H1 (cell line): ENCODE results near the gene PHKG2. TPM values are rescaled to one million over a fixed set of nuclear protein-coding genes. Genes with fewer than 3 reads are reported as not detected.

Experiments
- ASH2L ChIP-seq: fragments of 200-600, 300-600 bp; sonication (generic); IDR thresholded peaks from one replicate; pipeline ENCODE4 v1.7.1; 2017; ENCODE audit warnings: low read length
- SP1 ChIP-seq: IDR thresholded peaks from 2 replicates; pipeline ENCODE4 v1.6.1; 2011; ENCODE audit warnings: low read depth, low read length
- polyA plus RNA-seq, 7 experiments: library from polyadenylated mRNA; depleted of rRNA in 3 of 7; stranded (reverse) in 5 of 7; unstranded in 2 of 7; fragments of >200 nt in 5 of 7; fragments of 200-250 nt in 2 of 7; gene quantifications; 1 replicate in 5 of 7; 2 replicates in 1 of 7; 4 replicates in 1 of 7; pipeline versions ENCODE4 v1.2.1 to v1.2.3, GENCODE V29; 2011 to 2013; ENCODE audit warnings: missing spikeins in 2 of 7, mixed read lengths in 2 of 7
- total RNA-seq: library from RNA; stranded (reverse); fragmentation: NEBNext Ultra II Directional; extraction: Animal tissue kit (Norgen Biotek cat#: 25700); gene quantifications from 2 replicates; pipeline ENCODE4 v1.2.1, GENCODE V29; 2021
- TF ChIP-seq, protein P1 (sequence below), 3 experiments: IDR thresholded peaks; 1 replicate in 2 of 3; 2 replicates in 1 of 3; pipeline versions ENCODE4 v1.5.1 to v1.6.1; 2011; ENCODE audit warnings: low read length in 3 of 3, mild to moderate bottlenecking in 3 of 3, inconsistent platforms in 2 of 3, low read depth in 1 of 3, moderate library complexity in 1 of 3; ENCODE audit not compliant: insufficient read depth in 1 of 3; ENCODE audit errors: control extremely low read depth in 1 of 3

Gene PHKG2
- total and polyA plus RNA-seq, 2 of the 8 experiments (the other 6 are each of a cell fraction or from before 2014, with no cell fraction given), result 36.0 to 53.4 TPM

DNA sequence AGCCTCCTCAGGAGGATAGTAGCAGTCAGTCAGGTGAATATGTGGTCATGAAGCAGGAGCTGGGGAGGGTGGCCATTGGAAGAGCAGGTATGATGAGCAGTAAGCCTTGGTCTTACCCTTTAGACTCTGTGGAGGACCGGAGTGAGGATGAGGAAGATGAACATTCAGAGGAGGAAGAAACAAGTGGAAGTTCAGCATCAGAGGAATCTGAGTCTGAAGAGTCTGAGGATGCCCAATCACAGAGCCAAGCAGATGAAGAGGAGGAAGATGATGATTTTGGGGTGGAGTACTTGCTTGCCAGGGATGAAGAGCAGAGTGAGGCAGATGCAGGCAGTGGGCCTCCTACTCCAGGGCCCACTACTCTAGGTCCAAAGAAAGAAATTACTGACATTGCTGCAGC, 36.5 kb upstream of the PHKG2 start (continued):
- TF ChIP-seq, protein P1, sequence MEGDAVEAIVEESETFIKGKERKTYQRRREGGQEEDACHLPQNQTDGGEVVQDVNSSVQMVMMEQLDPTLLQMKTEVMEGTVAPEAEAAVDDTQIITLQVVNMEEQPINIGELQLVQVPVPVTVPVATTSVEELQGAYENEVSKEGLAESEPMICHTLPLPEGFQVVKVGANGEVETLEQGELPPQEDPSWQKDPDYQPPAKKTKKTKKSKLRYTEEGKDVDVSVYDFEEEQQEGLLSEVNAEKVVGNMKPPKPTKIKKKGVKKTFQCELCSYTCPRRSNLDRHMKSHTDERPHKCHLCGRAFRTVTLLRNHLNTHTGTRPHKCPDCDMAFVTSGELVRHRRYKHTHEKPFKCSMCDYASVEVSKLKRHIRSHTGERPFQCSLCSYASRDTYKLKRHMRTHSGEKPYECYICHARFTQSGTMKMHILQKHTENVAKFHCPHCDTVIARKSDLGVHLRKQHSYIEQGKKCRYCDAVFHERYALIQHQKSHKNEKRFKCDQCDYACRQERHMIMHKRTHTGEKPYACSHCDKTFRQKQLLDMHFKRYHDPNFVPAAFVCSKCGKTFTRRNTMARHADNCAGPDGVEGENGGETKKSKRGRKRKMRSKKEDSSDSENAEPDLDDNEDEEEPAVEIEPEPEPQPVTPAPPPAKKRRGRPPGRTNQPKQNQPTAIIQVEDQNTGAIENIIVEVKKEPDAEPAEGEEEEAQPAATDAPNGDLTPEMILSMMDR (IDR thresholded peaks at IDR 0.05; ENCODE audit: control extremely low read depth in 1 of 3, insufficient read depth in 1 of 3, low read depth in 1 of 3, low read length in 3 of 3), result no peak
- no peak for TF ChIP-seq SP1
- TF ChIP-seq ASH2L, result no peak
